ENCODE results near the gene OR2T11. TPM values are rescaled to one million over a fixed set of nuclear protein-coding genes. Genes with fewer than 3 reads are reported as not detected.

The OR2T11 gene, protein sequence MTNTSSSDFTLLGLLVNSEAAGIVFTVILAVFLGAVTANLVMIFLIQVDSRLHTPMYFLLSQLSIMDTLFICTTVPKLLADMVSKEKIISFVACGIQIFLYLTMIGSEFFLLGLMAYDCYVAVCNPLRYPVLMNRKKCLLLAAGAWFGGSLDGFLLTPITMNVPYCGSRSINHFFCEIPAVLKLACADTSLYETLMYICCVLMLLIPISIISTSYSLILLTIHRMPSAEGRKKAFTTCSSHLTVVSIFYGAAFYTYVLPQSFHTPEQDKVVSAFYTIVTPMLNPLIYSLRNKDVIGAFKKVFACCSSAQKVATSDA
- total RNA-seq (2022; extraction: Qiagen RNA extraction): not detected in 5 replicates

DNA sequence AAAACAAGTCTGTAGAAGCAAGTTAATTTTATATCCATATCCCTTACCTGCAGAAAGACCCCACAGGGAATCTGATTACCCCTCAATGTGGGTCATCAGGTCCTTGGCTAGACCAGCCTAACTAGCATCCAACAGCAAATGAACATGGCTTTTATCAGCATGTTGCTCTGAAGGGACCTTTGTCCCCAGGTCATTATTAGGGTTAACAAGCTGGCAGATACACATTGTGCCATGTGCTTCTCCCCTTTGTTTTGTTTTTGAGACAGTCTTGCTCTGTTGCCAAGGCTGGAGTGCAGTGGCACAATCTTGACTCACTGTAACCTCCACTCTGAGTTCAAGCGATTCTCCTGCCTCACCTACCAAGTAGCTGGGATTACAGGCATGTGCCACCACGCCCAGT lies at the start of gene OR2T11:
Gene OR2T11 (minus strand): TSS at position 101 of the 400 bp plus-strand sequence. CDS start 7,963 bp downstream, outside the sequence.

DNA sequence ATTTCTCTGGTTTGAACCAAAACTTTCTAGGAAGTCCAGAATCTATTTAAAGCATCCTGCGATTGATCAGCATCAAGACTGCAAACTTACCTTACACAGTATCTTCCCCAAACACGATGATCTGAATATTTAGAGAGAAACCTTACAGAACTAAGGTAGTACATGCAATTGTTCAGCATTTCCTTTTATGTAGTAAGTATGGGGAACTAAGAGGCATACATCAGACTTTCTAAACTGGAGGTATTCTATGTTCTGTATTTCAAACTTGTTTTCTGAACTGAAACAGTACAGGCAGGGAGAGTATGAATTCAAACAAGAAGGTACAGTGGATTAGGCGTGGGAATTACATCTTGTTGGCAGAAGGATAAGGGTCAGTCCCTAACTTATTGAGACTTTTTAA lies 20.5 kb upstream of the OR2T11 start, which contains the start of gene OR2T27:
Gene OR2T27 (minus strand): TSS at position 175 of the 400 bp plus-strand sequence. CDS start 4,644 bp downstream, outside the sequence.

DNA sequence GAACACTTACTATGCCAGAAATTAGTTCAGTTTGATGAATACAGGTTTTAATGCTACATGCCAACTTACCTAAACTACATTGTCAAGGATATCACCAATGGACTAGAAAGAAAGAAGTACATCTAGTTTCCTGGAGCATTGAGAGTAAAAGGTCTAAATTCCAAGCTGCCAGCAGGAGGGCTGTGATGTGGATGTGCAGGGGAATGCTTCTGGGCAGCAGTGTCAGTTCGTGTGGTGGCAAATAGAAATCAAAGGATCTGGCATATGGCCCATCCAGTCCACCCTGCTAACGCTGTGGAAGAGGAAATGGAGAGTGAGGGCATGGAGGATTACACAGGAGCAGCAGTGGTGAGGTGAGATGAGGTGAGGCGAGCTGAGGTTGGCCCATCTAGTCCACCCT lies 10.3 kb upstream of the OR2T11 start, which contains the start of gene OR2T35:
Gene OR2T35 (minus strand): TSS at position 101 of the 400 bp plus-strand sequence. CDS start 6,020 bp downstream, outside the sequence.

DNA sequence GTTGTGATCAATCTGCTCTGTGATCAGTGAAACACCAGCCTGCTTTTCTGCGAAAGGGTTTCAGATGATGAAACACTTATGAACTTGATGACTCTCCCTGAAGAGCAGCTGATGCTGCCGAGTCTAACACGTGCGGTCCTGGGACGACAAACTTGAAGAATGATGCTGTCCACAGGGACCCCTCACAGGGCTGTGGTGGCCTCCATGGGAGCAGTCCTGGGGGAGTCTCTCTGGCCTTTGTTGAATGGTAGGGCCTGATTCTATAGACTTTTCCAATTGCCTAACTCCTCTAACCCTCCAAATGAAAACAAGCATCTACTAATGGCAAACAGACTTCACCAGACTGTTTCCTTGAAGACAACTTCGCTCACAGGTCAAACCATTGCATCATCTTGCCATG lies 37.3 kb downstream of the OR2T11 start, which contains the start of gene OR2T10:
Gene OR2T10 (minus strand): TSS at position 112 of the 400 bp plus-strand sequence. CDS start 3,932 bp downstream, outside the sequence.

DNA sequence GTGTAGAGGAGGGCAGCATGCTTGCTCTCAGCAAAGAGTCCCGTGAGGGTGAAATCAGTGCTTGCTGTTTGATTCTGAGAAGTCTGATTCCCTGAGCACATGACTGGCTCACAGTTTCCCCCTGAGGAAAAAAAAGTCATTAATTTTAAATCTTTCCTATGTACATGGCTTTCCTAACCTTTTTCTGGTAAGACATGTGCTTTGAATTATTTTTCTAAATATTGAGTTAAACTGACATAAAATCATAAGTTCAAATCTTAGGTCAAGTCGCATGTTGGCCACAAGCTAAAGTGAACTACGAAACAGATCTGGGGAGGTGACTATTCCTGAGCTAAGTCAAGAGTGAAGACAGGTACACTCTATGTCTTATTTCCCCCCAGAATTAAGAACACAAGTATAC lies 60.2 kb downstream of the OR2T11 start, which contains the start of gene OR2T34:
Gene OR2T34 (minus strand): TSS at position 101 of the 400 bp plus-strand sequence. CDS start 0 bp downstream, at position 101.

Other genes with a start within 250 kb of the OR2T11 start
- gene OR2T1, start 232.0 kb downstream of the OR2T11 start, total RNA-seq (2022; extraction: Qiagen RNA extraction): not detected in 5 replicates
- gene OR2T2, start 189.5 kb downstream of the OR2T11 start, total RNA-seq (2022; extraction: Qiagen RNA extraction): not detected in 5 replicates
- not detected in 5 replicates for gene OR2T3, start 161.7 kb downstream of the OR2T11 start, total RNA-seq (2022; extraction: Qiagen RNA extraction)
- gene OR2T5, start 146.5 kb downstream of the OR2T11 start, total RNA-seq (2022; extraction: Qiagen RNA extraction): not detected in 5 replicates
- not detected in 5 replicates for gene OR2G6, start 127.0 kb downstream of the OR2T11 start, total RNA-seq (2022; extraction: Qiagen RNA extraction)
- not detected in 5 replicates for gene OR2T29, start 72.3 kb downstream of the OR2T11 start, total RNA-seq (2022; extraction: Qiagen RNA extraction)
- gene OR2T34, start 60.3 kb downstream of the OR2T11 start, total RNA-seq (2022; extraction: Qiagen RNA extraction): not detected in 5 replicates
- not detected in 5 replicates for gene OR2T10, start 37.4 kb downstream of the OR2T11 start, total RNA-seq (2022; extraction: Qiagen RNA extraction)
- gene OR2T35, start 10.2 kb upstream of the OR2T11 start, total RNA-seq (2022; extraction: Qiagen RNA extraction): not detected in 5 replicates
- gene OR2T27, start 20.4 kb upstream of the OR2T11 start, total RNA-seq (2022; extraction: Qiagen RNA extraction): not detected in 5 replicates
- gene OR14I1, start 67.7 kb upstream of the OR2T11 start, total RNA-seq (2022; extraction: Qiagen RNA extraction): not detected in 5 replicates
- 0.07 to 0.22 TPM (median 0.10 TPM) in 5 replicates for gene LYPD8, start 120.7 kb upstream of the OR2T11 start, total RNA-seq (2022; extraction: Qiagen RNA extraction)
- gene SH3BP5L, start 190.8 kb upstream of the OR2T11 start, total RNA-seq (2022; extraction: Qiagen RNA extraction): 19.6 to 24.8 TPM (median 23.8 TPM) in 5 replicates
- gene ZNF672, start 203.1 kb upstream of the OR2T11 start, total RNA-seq (2022; extraction: Qiagen RNA extraction): 14.3 to 20.1 TPM (median 19.5 TPM) in 5 replicates
- 11.6 to 22.0 TPM (median 18.1 TPM) in 5 replicates for gene ZNF692, start 224.0 kb upstream of the OR2T11 start, total RNA-seq (2022; extraction: Qiagen RNA extraction)